SHP77 treated with DMSO at 0.1 percent for 48 hours (cell line): ENCODE results near the gene CHD1L.
"Not testable (repeated sequence)": the region's sequence is repeated elsewhere in the genome, so short reads cannot be mapped to it uniquely, and the experiment has no call there.

Experiments used
- DNase-seq: peaks from one replicate; lab custom pipeline; 2025; lab: John Stamatoyannopoulos, UW

Gene CHD1L

GRCh38 chr1:147242449-147243227, at the start of gene CHD1L:
Gene CHD1L (plus strand): TSS chr1:147242684. CDS start chr1:147242704, 20 bp downstream.
- DNase-seq = peak; percentile 93

DNA sequence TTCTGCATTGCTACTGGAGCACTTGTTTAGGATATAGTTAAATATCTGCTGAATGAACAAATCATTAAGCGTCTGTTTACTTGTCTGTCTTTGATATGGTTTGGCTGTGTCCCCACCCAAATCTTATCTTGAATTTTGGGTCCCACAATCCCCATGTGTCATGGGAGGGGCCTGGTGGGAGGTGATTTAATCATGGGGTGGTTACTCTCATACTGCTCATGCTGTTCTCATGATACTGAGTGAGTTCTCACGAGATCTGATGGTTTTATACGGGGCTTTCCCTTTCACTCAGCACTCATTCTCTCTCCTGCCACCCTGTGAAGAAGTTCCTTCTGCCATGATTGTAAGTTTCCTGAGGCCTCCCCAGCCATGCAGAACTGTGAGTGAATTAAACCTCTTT, 45.2 kb upstream of the CHD1L start:
- DNase-seq = not testable (repeated sequence)

- DNase-seq = no peak
Observed at GRCh38 chr1:147201276-147201675, 41.2 kb upstream of the CHD1L start.

DNA sequence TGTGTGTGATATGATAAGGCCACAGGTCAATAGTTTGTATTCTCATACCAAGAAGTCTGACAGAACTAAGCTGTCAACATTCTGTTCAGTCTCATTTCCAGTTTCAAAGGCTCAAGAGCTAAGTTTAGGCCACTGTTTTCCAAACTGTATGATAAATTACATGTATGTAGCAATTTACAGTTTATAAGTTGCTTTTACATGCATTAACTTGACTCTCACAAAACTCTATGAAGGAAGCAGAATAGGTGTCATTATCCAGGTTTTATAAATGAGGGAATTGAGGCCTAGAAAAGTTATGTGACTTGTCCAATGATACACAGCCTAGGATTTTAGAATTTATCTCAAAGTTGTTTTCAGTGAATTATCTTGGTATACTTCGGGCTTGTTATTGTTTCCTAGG, 40.7 kb upstream of the CHD1L start:
- DNase-seq = no peak

- no peak for DNase-seq
Observed at GRCh38 chr1:147202576-147202975, 39.9 kb upstream of the CHD1L start.

GRCh38 chr1:147204080-147204479, 38.4 kb upstream of the CHD1L start:
- no peak for DNase-seq

GRCh38 chr1:147207192-147207591, 35.3 kb upstream of the CHD1L start:
- DNase-seq = no peak

DNA sequence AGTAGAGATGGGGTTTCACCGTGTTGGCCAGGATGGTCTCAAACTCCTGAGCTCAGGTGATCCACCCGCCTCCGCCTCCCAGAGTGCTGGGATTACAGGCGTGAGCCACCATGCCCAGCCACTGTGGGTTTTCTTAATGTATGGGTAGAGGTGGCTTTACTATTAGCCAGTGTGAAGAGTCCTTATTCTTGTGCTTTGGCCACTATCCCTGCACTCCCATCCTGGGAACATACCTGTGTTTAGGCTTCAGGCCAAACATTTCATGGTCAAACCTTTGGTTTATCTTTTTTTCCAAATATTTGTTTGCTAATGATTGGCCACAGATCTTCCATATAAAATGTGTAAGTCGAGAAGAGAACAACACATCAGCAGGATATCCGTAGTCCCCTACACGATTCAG, 33.9 kb upstream of the CHD1L start:
- DNase-seq = no peak

GRCh38 chr1:147209825-147210821, 32.4 kb upstream of the CHD1L start:
- DNase-seq = no peak

GRCh38 chr1:147210987-147211386, 31.5 kb upstream of the CHD1L start:
- DNase-seq = no peak

DNA sequence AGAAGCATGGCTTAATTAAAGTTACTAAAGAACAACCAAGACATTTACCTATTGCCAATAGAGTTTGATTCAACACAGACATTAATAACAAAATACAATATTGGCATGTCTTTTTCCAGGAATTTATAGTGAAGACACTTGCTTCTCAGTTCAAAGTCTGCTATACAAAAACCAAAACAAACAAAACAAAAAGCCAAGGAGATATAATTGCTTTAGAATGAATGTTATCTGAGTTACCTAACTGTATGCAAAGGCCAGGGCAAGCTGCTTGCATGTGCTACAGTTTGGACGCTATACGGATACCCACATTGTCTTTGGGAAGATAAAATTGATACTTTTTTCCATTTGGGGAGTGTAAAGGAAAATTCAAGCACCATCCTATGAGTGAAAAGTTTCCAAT, 30.9 kb upstream of the CHD1L start:
- DNase-seq = no peak

DNA sequence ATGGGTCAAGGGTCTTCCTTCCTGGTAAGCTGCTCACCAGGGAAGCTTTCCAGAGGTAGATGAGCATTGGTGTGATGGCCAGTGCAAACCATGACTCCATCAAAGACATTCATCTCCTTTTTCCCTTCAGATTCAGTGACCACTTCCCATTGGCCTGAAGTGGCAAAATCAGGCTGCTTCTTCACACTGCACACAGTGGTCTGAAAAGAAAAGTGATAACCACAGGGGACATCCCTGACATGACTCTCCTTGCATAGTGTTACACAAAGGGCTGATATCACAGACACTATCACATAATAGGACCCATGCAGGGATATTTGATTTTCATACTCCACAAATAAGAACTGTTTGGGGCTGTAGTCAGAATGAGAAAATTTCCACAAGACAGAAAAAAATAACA, 29.2 kb upstream of the CHD1L start:
- DNase-seq = no peak

DNA sequence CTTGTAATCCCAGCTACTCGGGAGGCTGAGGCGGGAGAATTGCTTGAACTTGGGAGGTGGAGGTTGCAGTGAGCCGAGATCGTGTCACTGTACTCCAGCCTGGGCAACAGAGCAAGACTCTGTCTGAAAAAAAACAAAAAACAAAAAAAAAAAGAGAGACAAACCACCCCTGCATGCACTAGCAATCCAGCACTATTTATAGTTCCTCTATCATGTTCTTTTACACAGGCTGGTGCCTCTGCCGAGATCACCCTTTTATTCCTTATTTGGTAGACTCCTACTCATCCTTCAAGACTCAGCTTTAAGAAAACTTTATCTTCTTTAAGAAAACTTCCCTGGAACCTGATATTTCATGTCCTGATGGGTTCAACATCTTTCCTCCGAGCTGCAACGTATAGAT, 28.2 kb upstream of the CHD1L start:
- DNase-seq = no peak

- no peak for DNase-seq
Observed at GRCh38 chr1:147214842-147215539, 27.5 kb upstream of the CHD1L start.

DNA sequence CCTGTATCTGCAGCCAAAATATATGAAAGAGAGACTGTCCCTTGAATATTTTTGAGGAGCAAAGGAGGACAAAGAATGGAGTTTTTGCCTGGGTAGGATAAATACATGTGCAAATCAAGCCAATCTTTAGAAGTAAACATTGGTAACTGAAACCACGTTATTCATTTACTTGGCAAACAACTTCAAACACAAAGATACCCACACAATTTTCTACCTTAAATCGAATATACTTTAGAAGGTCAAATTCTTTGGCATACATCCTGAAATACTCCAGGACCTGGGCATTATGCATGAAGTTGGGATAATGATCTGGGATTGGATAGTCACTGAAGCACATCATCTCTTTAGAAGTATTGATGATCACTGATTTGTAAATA, 27.0 kb upstream of the CHD1L start:
- DNase-seq = no peak

DNA sequence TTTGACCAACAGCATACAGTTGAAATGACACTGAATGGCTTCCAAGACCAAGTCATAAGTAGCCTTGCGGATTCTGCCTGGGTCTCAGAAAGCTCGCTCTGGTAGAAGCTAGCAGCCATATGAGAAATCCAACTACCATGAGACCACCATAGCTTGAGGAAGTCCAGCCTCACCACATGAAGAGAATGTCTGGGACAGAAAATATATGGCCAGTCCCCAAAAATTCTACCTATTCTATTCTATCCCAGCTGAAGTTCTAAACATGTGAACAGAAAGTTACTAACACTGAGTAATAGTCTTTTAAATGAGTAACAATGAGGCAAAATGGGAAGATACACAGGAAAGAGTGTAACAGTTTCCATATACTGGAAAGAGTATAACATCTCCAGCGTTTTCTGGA, 26.4 kb upstream of the CHD1L start:
- no peak for DNase-seq

DNA sequence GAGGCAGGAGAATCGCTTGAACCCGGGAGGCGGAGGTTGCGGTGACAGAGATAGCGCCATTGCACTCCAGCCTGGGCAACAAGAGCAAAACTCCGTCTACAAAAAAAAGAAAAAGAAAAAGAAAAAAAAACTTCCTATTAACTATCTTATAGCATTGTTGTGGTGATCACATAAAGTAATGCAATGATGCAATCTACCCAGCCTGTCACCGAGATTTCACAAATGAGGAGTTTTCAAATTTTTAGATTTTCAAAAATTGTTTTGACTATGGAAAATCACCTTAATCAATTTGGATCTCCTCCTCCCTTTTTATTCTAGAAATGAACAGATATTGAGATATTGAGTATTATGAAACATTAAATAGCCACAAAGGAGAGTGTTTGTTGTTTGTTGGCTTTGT, 25.3 kb upstream of the CHD1L start:
- DNase-seq = no peak

GRCh38 chr1:147218606-147219005, 23.9 kb upstream of the CHD1L start:
- no peak for DNase-seq

- DNase-seq = no peak
Observed at GRCh38 chr1:147223740-147224615, 18.5 kb upstream of the CHD1L start.

DNA sequence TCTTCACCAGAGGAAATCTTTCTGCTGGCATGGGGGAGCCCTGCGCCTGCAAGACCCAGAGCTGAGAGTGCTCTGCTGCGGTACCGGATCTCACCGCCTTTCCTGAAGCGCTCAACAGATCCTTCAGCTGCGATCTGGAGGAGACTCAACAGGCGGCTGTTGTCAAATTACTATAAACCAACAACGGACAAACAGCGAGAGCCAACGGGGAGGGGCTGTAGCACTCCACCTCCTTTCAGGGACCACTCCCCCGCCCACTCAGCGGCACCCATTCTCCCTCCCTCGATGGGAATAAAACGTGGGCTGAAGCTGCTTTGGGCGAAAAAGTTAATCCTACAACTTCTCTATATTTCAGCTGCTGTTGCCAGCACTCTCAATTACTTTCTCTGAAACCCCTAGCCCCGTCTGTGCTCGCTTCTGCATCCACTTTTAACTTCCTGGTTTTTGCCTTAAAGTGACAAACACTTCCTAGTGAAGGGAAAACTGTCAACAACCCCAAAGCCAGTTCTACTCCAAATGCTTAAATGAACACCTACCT, 17.2 kb upstream of the CHD1L start, which contains the start of gene FMO5:
Gene FMO5, minus strand, starts transcription at position 147 of the 538 bp plus-strand sequence. CDS start 310 bp downstream, outside the sequence.
- no peak for DNase-seq

GRCh38 chr1:147231032-147231431, 11.5 kb upstream of the CHD1L start:
- DNase-seq = not testable (repeated sequence)
